ENCODE data around the gene CAVIN1.

- no peak for TF ChIP-seq EZH2phosphoT487 (conservative IDR thresholded peaks at IDR 0.05; ENCODE audit: low read length)
- no peak for TF ChIP-seq CTCF (IDR thresholded peaks at IDR 0.05; ENCODE audit: insufficient read depth, low read length, poor library complexity, severe bottlenecking)
Observed at GRCh38 chr17:42373896-42374295, 49.2 kb downstream of the CAVIN1 start.

Measured in SU-DHL-6 (cell line).